ENCODE results near the gene NUDT7. TPM values are rescaled to one million over a fixed set of nuclear protein-coding genes. Genes with fewer than 3 reads are reported as not detected.

The NUDT7 gene
- 10 to 100 TPM in 3 of 4 donors, 1 to 10 TPM in 1; 7.3 to 17.2 (median 11.1) TPM for total RNA-seq

DNA sequence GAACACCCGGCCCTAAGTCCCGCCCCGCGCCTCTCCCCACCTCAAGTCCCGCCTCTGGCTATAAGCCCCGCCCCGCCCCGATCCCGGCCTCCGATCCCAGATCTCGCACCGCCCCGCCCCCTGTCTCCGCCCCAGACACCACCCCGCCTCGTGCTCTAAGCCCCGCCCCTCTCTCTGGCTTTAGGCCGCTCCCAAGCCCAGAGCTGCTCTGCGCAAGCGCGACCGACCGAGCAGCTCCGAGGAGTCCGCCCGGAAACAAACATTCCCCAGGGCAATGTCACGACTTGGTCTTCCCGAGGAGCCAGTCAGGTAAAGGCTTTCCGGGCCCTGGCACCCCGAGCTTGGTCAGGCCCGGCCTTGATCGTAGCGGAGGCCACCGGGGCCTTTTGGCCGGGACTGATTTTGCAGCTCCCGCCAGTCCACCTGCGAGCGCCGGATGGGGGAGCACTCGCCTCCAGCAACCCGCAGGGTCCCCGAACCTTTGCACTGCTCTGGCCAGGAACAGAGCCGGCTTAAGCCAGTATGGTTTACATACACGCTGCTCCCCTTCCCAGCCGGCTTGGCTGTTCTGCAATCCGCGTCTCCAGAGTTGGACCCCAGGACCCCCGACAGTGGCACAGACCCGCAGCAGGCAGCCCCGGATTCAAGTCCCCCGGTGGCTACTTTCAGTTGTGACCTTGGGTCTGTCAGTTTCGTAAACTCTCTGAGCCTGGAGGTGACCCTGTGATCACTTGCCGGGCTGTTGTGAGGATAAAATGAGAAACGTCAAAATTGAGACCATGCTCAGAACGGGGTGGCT is at the start of gene NUDT7:
Gene NUDT7, plus strand, starts transcription at position 206 of the 799 bp plus-strand sequence. Its CDS starts 69 bp downstream, at position 275.
- Histone ChIP-seq H3K27me3 (no peaks in the 10 kb centered on the region), H3K4me1 (peaks cover 0 to 10% (median 6%) of the 10 kb centered on the region in 3 donors), H3K27ac (peak within 1 kb of the TSS; percentile 79 to 95 (median 90)), H3K4me3 (peak within 1 kb of the TSS; percentile 74 to 80), H3K36me3 (peaks cover 0 to 21% of the 10 kb centered on the region in 2 donors), H3K9me3 (no peaks in the 10 kb centered on the region)
- TF ChIP-seq, protein P1, sequence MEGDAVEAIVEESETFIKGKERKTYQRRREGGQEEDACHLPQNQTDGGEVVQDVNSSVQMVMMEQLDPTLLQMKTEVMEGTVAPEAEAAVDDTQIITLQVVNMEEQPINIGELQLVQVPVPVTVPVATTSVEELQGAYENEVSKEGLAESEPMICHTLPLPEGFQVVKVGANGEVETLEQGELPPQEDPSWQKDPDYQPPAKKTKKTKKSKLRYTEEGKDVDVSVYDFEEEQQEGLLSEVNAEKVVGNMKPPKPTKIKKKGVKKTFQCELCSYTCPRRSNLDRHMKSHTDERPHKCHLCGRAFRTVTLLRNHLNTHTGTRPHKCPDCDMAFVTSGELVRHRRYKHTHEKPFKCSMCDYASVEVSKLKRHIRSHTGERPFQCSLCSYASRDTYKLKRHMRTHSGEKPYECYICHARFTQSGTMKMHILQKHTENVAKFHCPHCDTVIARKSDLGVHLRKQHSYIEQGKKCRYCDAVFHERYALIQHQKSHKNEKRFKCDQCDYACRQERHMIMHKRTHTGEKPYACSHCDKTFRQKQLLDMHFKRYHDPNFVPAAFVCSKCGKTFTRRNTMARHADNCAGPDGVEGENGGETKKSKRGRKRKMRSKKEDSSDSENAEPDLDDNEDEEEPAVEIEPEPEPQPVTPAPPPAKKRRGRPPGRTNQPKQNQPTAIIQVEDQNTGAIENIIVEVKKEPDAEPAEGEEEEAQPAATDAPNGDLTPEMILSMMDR (IDR thresholded peaks at IDR 0.05): peak in 1 of 4 experiments; percentile 50
- peak; percentile 29 to 43 for TF ChIP-seq POLR2A (IDR thresholded peaks at IDR 0.05)
- peak; percentile 74 for TF ChIP-seq POLR2AphosphoS5 (IDR thresholded peaks at IDR 0.05)
- TF ChIP-seq EP300 (IDR thresholded peaks at IDR 0.05): no peak
- WGBS, 2 donors (ENCODE audit: low coverage in 1 of 2): 0% methylated on average over 4 to 10 of the region's 55 CpGs
- ATAC-seq: peak; percentile 98

DNA sequence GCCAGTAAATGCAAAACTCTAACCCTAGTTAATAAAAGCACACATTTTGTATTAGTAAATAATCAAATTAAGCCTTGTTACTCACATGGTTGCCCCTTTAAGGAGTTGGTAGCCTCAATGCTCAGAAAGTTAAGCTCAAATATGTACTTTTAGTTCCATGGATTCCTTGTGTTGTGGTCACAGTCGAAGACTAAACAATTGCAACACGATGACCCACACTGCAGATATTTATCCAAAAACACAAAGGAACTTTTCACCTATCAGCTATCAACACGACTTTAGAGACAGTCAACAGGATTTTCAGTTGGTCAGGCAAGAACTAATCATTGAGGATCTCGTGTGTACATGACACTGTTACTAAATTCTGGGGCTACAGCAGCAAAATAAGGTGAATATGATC is 47.4 kb upstream of the NUDT7 start:
- Histone ChIP-seq H3K27me3 (peaks cover 17% of the 10 kb centered on the region), H3K4me3 (no peak overlapping the region), H3K27ac (no peak overlapping the region), H3K9me3 (peaks cover 0 to 4% (median 0%) of the 10 kb centered on the region in 3 donors), H3K4me1 (peaks cover 0 to 7% (median 0%) of the 10 kb centered on the region in 3 donors), H3K36me3 (no peaks in the 10 kb centered on the region)
- WGBS, 2 donors (ENCODE audit: low coverage in 1 of 2): 20 to 40% methylated on average over 4 of the region's 4 CpGs
- TF ChIP-seq EP300 (IDR thresholded peaks at IDR 0.05): no peak
- no peak for TF ChIP-seq POLR2AphosphoS5 (IDR thresholded peaks at IDR 0.05)
- TF ChIP-seq, protein P1 (IDR thresholded peaks at IDR 0.05): no peak
- no peak for TF ChIP-seq POLR2A (IDR thresholded peaks at IDR 0.05)
- no peak for ATAC-seq

DNA sequence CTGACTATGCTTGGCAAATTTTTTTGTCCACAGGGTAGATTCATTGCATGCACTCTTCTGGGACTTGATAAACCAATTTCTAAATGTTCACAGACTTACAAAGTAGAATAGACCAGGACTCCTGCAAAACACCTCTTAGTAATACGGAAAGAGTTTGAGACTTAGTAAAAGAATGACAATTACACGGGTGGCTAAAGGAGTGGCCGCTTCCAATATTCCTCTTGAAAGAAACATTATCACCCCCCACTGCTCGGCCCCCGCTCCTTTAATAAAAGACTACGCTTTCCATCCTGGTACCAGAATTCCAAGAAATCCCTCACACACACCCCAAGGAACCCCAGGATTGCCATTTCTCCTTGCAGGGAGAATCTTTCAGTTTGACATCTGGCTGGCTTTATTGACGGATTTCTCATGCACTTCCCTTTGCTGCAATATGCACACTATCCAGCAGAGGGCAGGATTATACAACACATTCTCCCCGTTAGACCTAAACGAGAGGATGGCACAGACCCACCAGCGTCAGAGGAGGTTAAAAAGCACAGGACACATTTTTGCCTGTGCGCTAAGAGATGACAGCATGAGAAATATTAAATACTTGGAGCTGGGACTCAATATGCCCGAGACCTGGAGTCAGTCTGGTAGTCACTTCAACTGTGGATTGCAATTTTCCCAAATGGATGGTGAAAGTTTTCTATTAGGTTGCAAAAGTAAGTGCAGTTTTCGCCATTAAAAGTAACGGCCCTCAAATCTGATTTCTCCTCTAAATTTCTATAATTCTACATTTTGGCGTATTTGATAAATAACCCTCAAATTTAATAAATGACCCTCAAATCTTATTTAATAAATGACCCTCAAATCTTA is 46.6 kb upstream of the NUDT7 start:
- Histone ChIP-seq H3K27ac (no peak overlapping the region), H3K4me1 (peaks cover 0 to 7% (median 0%) of the 10 kb centered on the region in 3 donors), H3K36me3 (no peaks in the 10 kb centered on the region), H3K9me3 (no peaks in the 10 kb centered on the region), H3K27me3 (peaks cover 11% of the 10 kb centered on the region), H3K4me3 (no peak overlapping the region)
- peak; percentile 74 for ATAC-seq
- whole genome bisulfite sequencing, 2 donors (ENCODE audit: low coverage in 1 of 2): 15 to 24% methylated on average over 11 of the region's 15 CpGs
- TF ChIP-seq, protein P1 (IDR thresholded peaks at IDR 0.05): peak; percentile 94 to 95 (median 94)
- TF ChIP-seq EP300 (IDR thresholded peaks at IDR 0.05): no peak

DNA sequence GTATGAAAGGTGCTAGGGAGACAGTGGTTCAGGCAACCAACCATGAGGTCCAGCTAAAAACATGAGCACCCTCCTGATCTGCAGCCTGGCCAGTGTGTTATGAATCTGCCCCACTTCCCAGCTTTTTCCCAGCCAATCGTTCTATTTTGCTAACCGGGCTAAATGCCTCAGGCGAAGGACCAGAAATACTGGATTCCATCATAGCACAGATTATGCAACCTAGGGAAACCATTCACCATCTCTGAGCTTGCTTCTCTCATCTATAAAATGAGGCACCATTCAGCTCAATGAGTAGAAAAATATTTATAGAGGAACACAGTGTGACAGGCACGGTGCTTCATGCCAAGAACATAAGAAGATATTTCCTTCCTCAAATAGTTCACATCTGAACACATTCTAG is 45.2 kb upstream of the NUDT7 start:
- no peak for ATAC-seq

More for the DNA sequence above, 45.2 kb upstream of the NUDT7 start:
- peaks cover 2% of the 10 kb centered on the region for H3K27me3 ChIP-seq
- H3K36me3 ChIP-seq: no peaks in the 10 kb centered on the region
- peaks cover 0 to 7% (median 0%) of the 10 kb centered on the region in 3 donors for H3K4me1 ChIP-seq
- no peaks in the 10 kb centered on the region for H3K9me3 ChIP-seq
- 55 to 56% methylated on average over 4 of the region's 4 CpGs for WGBS, 2 donors (ENCODE audit: low coverage in 1 of 2)
- H3K27ac ChIP-seq: no peak overlapping the region
- H3K4me3 ChIP-seq: no peak overlapping the region
- no peak for TF ChIP-seq POLR2A (IDR thresholded peaks at IDR 0.05)
- TF ChIP-seq POLR2AphosphoS5 (IDR thresholded peaks at IDR 0.05): no peak
- TF ChIP-seq EP300 (IDR thresholded peaks at IDR 0.05): no peak
- TF ChIP-seq, protein P1 (IDR thresholded peaks at IDR 0.05): no peak

Measured in gastroesophageal sphincter (tissue), 4 donors.